ENCODE measurements around the gene SPON1.

SPON1 gene

GRCh38 chr11:13999704-14000103 lies 37.2 kb downstream of the SPON1 start:
- H3K4me3 ChIP-seq (replicated peaks; ENCODE audit: low read depth, low read length), result no peak overlapping the region
- no peak for TF ChIP-seq CTCF (IDR thresholded peaks at IDR 0.05; ENCODE audit: low read length, missing control alignments)
- DNase-seq (ENCODE audit: low read depth), result no peak

DNA sequence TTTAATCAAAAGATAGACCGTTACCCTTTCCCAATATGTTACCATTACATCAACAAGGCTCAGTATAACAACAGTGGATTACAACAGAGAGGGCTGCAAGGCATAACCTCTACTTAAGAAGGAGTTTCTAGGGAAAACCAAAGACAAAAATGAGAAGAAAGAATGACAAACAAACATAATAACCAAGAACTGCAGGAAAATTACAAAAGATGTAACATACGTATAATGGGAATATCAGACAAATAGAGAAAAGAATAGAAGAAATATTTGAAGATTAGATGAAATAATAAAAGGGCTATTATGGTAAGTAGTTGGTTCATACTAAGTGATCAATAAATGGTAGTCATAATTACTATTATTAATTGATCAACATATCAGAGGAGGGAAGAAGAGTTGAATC lies 39.1 kb downstream of the SPON1 start:
- H3K4me3 ChIP-seq (replicated peaks; ENCODE audit: low read depth, low read length), result no peak overlapping the region
- DNase-seq (ENCODE audit: low read depth), result no peak
- TF ChIP-seq CTCF (IDR thresholded peaks at IDR 0.05; ENCODE audit: low read length, missing control alignments), result no peak

- TF ChIP-seq CTCF (IDR thresholded peaks at IDR 0.05; ENCODE audit: low read length, missing control alignments), result no peak
- no peak for DNase-seq (ENCODE audit: low read depth)
- no peak overlapping the region for H3K4me3 ChIP-seq (replicated peaks; ENCODE audit: low read depth, low read length)
Measured at GRCh38 chr11:14007566-14007965, 45.0 kb downstream of the SPON1 start.

- no peak overlapping the region for H3K4me3 ChIP-seq (replicated peaks; ENCODE audit: low read depth, low read length)
- no peak for TF ChIP-seq CTCF (IDR thresholded peaks at IDR 0.05; ENCODE audit: low read length, missing control alignments)
- DNase-seq (ENCODE audit: low read depth), result no peak
Measured at GRCh38 chr11:14010665-14011064, 48.1 kb downstream of the SPON1 start.

DNA sequence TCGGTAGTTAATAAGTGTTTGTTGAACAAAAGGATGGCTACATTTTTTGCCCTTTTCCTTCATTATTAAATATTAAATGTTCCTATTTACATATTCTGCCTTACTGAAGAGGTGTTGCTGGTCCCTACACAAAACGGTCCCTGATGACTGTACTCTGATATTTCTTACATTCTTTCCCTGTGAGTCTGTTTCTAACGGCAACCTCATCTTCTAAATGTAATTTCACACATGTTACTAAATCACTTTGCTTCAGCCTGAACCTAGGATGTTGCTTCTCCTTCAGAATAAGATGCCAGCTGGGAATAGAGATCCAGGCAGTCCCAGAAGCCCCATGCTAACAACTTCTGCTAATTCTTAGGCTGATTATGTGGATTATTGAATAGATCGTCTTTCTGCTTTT lies 50.3 kb downstream of the SPON1 start:
- DNase-seq (ENCODE audit: low read depth), result no peak
- TF ChIP-seq CTCF (IDR thresholded peaks at IDR 0.05; ENCODE audit: low read length, missing control alignments), result no peak

GRCh38 chr11:14015711-14016110 lies 53.2 kb downstream of the SPON1 start:
- DNase-seq (ENCODE audit: low read depth), result peak; percentile 40
- H3K4me3 ChIP-seq (replicated peaks; ENCODE audit: low read depth, low read length), result no peak overlapping the region
- TF ChIP-seq CTCF (IDR thresholded peaks at IDR 0.05; ENCODE audit: low read length, missing control alignments), result no peak

More for the DNA sequence above, 50.3 kb downstream of the SPON1 start:
- H3K4me3 ChIP-seq (replicated peaks; ENCODE audit: low read depth, low read length), result no peak overlapping the region

- H3K4me3 ChIP-seq (replicated peaks; ENCODE audit: low read depth, low read length), result no peak overlapping the region
- no peak for DNase-seq (ENCODE audit: low read depth)
- TF ChIP-seq CTCF (IDR thresholded peaks at IDR 0.05; ENCODE audit: low read length, missing control alignments), result no peak
Measured at GRCh38 chr11:14018441-14018840, 55.9 kb downstream of the SPON1 start.

All from fibroblast of pulmonary artery (primary cell).